SU-DHL-6 (cell line): Measurements from ENCODE around the gene RPS6KA2.

ENCODE experiments used
- EZH2phosphoT487 ChIP-seq: fragments of 200-600 bp; sonication (generic), shearing (Covaris generic); conservative IDR thresholded peaks from 2 replicates; pipeline ENCODE4 v1.6.1; 2018; ENCODE audit warnings: mild to moderate bottlenecking, antibody characterized with exemption, low read length, moderate library complexity, mixed read lengths
- TF ChIP-seq, protein P1 (sequence below): fragments of 200-600 bp; sonication (generic); IDR thresholded peaks from one replicate; pipeline ENCODE4 v1.5.1; 2017; ENCODE audit warnings: antibody characterized with exemption, mild to moderate bottlenecking, low read length, moderate library complexity; ENCODE audit not compliant: insufficient read depth, poor library complexity, severe bottlenecking

- TF ChIP-seq, protein P1, sequence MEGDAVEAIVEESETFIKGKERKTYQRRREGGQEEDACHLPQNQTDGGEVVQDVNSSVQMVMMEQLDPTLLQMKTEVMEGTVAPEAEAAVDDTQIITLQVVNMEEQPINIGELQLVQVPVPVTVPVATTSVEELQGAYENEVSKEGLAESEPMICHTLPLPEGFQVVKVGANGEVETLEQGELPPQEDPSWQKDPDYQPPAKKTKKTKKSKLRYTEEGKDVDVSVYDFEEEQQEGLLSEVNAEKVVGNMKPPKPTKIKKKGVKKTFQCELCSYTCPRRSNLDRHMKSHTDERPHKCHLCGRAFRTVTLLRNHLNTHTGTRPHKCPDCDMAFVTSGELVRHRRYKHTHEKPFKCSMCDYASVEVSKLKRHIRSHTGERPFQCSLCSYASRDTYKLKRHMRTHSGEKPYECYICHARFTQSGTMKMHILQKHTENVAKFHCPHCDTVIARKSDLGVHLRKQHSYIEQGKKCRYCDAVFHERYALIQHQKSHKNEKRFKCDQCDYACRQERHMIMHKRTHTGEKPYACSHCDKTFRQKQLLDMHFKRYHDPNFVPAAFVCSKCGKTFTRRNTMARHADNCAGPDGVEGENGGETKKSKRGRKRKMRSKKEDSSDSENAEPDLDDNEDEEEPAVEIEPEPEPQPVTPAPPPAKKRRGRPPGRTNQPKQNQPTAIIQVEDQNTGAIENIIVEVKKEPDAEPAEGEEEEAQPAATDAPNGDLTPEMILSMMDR = no peak
- no peak for TF ChIP-seq EZH2phosphoT487
Measured at GRCh38 chr6:166610069-166610468, 17.0 kb downstream of the RPS6KA2 start.
